Effector memory CD4-positive, alpha-beta T cell (primary cell): Measurements from ENCODE around the gene PIGL.

Experiments used
- DNase-seq, 3 donors: peaks; one replicate each; pipeline ENCODE4 v3.0.0-alpha.2; 2020
- H3K27ac ChIP-seq: 2 replicates; pipeline ENCODE4 v1.7.0; 2013; ENCODE audit warnings: mild to moderate bottlenecking, low read length, moderate library complexity; ENCODE audit not compliant: insufficient read depth, poor library complexity, severe bottlenecking
- H3K27me3 ChIP-seq: replicated peaks from 2 replicates; pipeline ENCODE4 v1.7.0; 2013; ENCODE audit warnings: mild to moderate bottlenecking, low read length; ENCODE audit not compliant: insufficient read depth, control insufficient read depth, poor library complexity, severe bottlenecking
- H3K36me3 ChIP-seq: 2 replicates; pipeline ENCODE4 v1.7.0; 2013; ENCODE audit warnings: mild to moderate bottlenecking, low read length, moderate library complexity; ENCODE audit not compliant: control insufficient read depth, insufficient read depth
- H3K4me1 ChIP-seq: 2 replicates; pipeline ENCODE4 v1.7.0; 2013; ENCODE audit warnings: low read length, mild to moderate bottlenecking; ENCODE audit not compliant: control insufficient read depth, insufficient read depth, poor library complexity, severe bottlenecking
- H3K4me3 ChIP-seq: 2 replicates; pipeline ENCODE4 v1.7.0; 2013; ENCODE audit warnings: low read length, low read depth, mild to moderate bottlenecking; ENCODE audit not compliant: insufficient read depth, poor library complexity, severe bottlenecking
- H3K9me3 ChIP-seq: 2 replicates; pipeline ENCODE4 v1.7.0; 2013; ENCODE audit warnings: mild to moderate bottlenecking, low read length, moderate library complexity; ENCODE audit not compliant: control insufficient read depth

Gene PIGL

DNA sequence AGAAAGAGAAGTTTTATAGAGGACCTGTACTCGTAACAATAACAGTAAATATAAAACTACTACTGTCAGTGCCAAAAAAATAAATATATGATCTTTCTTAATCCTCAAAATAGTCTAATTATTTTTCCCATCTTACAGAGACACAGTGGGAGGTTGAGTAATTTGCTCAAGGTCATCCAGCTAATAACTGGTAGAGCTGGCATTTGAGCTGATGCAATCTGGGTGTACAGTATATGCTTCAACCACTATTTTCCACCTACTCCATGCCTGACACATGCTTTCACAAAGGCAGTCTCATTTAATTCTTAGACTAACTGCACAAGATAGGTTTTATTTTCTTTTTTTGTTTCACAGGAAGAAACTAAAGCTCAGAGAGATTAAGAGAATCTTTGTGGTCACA is 33.6 kb downstream of the PIGL start:
- Histone ChIP-seq H3K4me3 (no peak overlapping the region), H3K36me3 (no peaks in the 10 kb centered on the region), H3K9me3 (no peaks in the 10 kb centered on the region), H3K4me1 (no peaks in the 10 kb centered on the region), H3K27ac (no peak overlapping the region), H3K27me3 (no peaks in the 10 kb centered on the region)
- DNase-seq: no peak

DNA sequence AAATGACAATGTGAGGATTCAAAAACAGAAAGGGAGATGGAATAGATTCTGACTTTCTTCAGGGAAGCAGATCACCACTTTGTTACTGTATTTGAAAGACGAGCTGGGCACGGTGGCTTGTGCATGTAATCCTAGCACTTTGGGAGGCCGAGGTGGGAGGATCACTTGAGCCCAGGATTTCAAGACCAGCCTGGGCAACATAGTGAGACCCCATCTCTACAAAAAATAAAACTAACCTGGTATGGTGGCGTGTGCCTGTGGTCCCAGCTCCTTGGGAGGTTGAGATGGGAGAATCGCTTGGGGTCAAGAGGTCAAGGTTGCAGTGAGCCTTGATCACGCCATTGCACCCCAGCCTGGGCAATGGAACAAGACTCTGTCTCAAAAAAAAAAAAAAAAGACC is 34.0 kb downstream of the PIGL start:
- no peak for DNase-seq
- H3K27ac ChIP-seq: no peak overlapping the region
- no peaks in the 10 kb centered on the region for H3K4me1 ChIP-seq
- no peaks in the 10 kb centered on the region for H3K36me3 ChIP-seq
- H3K4me3 ChIP-seq: no peak overlapping the region
- no peaks in the 10 kb centered on the region for H3K9me3 ChIP-seq
- H3K27me3 ChIP-seq: no peaks in the 10 kb centered on the region

GRCh38 chr17:16251556-16251955 is 34.5 kb downstream of the PIGL start:
- Histone ChIP-seq H3K4me1 (no peaks in the 10 kb centered on the region), H3K36me3 (no peaks in the 10 kb centered on the region), H3K9me3 (no peaks in the 10 kb centered on the region), H3K27ac (no peak overlapping the region), H3K4me3 (no peak overlapping the region), H3K27me3 (no peaks in the 10 kb centered on the region)
- no peak for DNase-seq

- DNase-seq: no peak
- Histone ChIP-seq H3K4me1 (no peaks in the 10 kb centered on the region), H3K27ac (no peak overlapping the region), H3K4me3 (no peak overlapping the region), H3K9me3 (no peaks in the 10 kb centered on the region), H3K36me3 (no peaks in the 10 kb centered on the region), H3K27me3 (no peaks in the 10 kb centered on the region)
Measured at GRCh38 chr17:16254773-16255400, 37.9 kb downstream of the PIGL start.

DNA sequence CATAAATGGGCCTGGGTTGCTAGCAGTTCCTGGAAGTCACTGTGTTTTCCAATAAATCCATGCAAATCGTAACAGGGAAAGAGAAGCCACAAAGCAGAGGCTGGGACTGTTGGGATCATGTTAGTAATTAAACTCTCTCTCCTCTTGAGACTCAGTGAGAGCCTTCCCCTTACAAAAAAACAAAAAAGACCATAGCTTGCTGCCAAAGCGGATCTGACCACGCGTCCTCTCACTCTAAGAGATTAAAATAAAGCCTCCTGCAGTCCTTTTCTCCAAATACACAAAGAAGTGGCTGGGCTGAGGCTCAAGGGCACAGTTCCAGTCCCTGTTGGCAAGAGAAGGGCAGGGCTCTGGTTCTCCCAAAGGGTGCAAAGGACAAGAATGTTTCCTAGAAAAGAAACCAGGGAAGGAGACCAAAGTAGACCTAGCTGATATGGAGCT is 38.5 kb downstream of the PIGL start:
- no peak for DNase-seq
- Histone ChIP-seq H3K27ac (no peak overlapping the region), H3K36me3 (no peaks in the 10 kb centered on the region), H3K9me3 (no peaks in the 10 kb centered on the region), H3K4me3 (no peak overlapping the region), H3K27me3 (no peaks in the 10 kb centered on the region), H3K4me1 (no peaks in the 10 kb centered on the region)

DNA sequence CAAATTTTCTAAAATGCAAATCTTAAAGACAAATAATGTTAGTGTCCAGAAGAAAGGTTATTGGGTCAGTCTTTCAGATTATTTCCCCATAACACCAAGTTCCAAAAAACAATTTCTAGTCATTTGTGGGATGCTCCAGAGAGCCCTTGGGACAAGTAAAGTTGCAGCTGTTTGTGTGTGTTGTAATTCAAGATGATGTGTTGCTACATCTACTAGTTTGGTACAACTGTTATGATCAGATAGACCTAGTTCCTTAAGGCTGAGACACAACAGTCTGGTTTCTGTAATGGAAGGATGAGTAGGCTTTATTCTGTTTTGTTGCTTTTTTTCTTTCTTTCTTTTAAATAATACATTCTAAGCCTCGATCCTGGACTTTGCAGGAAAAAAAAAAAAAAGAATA is 41.9 kb downstream of the PIGL start:
- Histone ChIP-seq H3K4me1 (no peaks in the 10 kb centered on the region), H3K36me3 (no peaks in the 10 kb centered on the region), H3K4me3 (no peak overlapping the region), H3K9me3 (no peaks in the 10 kb centered on the region), H3K27me3 (no peaks in the 10 kb centered on the region), H3K27ac (no peak overlapping the region)
- no peak for DNase-seq

DNA sequence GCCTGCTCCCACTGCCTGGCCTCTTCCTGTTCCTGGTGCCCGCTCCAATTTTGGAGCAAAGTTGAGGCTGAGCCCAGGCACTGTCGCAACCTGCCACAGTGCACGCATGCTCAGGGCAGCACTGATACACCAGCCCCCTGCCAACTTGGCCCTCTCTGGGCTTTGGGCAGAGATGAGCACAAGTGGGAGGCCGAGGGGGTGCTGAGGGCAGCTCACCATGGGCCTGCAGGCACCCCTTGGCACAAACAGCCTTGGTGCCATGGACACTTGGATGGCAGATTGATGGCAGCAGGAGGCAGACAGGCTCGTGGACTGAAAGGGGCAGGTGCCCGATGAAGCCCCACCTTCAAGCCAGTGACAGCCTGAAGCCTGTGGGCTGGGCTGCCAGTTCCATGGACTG is 42.9 kb downstream of the PIGL start:
- no peaks in the 10 kb centered on the region for H3K27me3 ChIP-seq
- no peaks in the 10 kb centered on the region for H3K9me3 ChIP-seq
- H3K27ac ChIP-seq: no peak overlapping the region
- no peaks in the 10 kb centered on the region for H3K4me1 ChIP-seq
- DNase-seq: no peak
- no peaks in the 10 kb centered on the region for H3K36me3 ChIP-seq
- no peak overlapping the region for H3K4me3 ChIP-seq

DNA sequence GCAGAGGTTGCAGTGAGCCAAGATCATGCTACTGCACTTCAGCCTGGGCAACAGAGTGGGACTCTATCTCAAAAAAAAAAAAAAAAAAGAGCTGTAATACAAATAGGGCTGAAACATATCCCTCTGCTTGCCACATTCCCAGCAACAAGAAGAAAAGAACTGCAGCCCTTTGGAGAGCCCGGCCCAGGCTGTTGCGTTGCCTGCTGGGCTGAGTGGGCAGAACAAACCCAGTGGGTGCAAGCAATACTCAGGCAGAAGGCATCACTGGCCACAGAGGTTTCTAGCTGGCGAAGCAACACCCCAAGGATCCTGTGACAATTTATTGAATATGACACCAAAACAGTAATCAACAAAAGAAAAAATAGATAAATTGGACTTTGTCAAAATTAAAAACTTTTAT is 44.0 kb downstream of the PIGL start:
- H3K4me1 ChIP-seq: no peaks in the 10 kb centered on the region
- no peaks in the 10 kb centered on the region for H3K9me3 ChIP-seq
- no peak overlapping the region for H3K4me3 ChIP-seq
- no peak for DNase-seq
- no peaks in the 10 kb centered on the region for H3K27me3 ChIP-seq
- H3K36me3 ChIP-seq: no peaks in the 10 kb centered on the region
- no peak overlapping the region for H3K27ac ChIP-seq

- no peaks in the 10 kb centered on the region for H3K27me3 ChIP-seq
Measured at GRCh38 chr17:16262201-16262600, 45.2 kb downstream of the PIGL start.

DNA sequence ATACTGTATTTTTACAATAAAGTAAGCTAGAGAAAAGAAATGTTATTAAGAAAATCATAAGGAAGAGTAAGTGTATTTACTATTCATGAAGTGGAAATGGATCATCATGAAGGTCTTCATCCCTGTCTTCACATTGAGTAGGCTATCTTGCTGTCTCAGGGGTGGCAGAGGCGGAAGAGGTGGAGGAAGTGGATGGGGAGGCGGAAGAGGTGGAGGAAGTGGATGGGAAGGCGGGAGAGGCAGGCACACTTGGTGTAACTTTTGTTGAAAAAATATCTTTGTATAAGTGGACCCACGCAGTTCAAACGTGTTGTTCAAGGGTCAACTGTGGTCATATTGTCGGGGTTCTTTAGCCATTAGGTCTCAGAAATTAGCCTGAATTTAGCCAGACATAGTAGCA is 50.2 kb downstream of the PIGL start:
- Histone ChIP-seq H3K27me3 (no peaks in the 10 kb centered on the region), H3K36me3 (no peaks in the 10 kb centered on the region), H3K27ac (no peak overlapping the region), H3K4me3 (no peak overlapping the region), H3K4me1 (peaks cover 11% of the 10 kb centered on the region), H3K9me3 (no peaks in the 10 kb centered on the region)
- no peak for DNase-seq

More at GRCh38 chr17:16262201-16262600, 45.2 kb downstream of the PIGL start:
- Histone ChIP-seq H3K4me3 (no peak overlapping the region), H3K9me3 (no peaks in the 10 kb centered on the region), H3K4me1 (peaks cover 2% of the 10 kb centered on the region), H3K27ac (no peak overlapping the region), H3K36me3 (no peaks in the 10 kb centered on the region)
- no peak for DNase-seq
